HG03139 (cell line): ENCODE results near the gene ACD.
"Not testable (repeated sequence)": the region's sequence is repeated elsewhere in the genome, so short reads cannot be mapped to it uniquely, and the experiment has no call there.

Experiments
- ATAC-seq: cut with Tn5 transposase; IDR thresholded peaks from one replicate; pipeline ENCODE4 v1.9.1; 2021; ENCODE audit not compliant: unreplicated experiment

Gene ACD

DNA sequence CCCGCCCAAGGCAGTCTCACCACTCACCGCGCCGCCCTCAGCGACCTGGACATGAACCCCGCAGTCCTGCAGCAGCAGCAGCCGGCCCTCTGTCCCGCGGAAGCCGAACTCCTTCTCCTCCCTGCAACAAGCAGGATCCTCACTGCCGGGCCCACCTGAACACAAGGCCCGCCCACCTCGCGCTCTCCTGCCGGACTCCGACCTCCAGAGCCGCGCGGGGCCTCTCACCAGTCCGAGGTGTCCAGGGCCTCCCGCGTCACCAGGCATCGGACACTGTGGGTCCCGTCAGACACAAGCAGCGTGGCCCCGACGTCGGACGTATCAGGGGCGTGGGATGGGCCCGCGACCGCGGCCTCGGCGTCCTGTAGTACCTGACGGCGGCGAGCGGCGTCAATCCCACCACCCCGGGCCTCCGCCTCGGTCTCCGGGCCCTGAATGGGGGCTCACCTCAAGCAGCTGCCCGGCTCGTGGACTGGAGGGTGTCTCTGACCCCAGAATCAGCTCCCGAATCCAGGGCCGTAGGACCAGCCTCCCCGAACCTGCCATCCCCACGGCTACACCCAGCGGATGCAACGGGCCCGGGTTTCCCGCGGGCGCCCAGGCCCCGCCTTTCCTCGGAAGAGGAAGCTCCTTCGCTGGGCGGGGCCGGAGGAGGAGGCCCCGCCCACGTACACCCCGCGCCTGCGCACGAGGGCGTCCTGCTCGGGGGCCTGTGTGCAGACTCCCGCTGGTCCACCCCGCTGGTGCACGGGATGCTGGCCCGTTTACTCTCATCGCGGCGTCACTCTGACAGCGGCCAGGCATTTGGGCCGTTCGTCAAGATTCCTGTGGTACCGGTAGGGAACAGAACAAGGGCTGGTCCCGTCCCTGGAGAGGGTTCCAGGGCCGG, at the start of gene ACD:
ACD (minus strand) TSS at position 586 of the 889 bp plus-strand sequence; CDS start at position 546, 40 bp downstream.
- peak; percentile 38 for ATAC-seq

DNA sequence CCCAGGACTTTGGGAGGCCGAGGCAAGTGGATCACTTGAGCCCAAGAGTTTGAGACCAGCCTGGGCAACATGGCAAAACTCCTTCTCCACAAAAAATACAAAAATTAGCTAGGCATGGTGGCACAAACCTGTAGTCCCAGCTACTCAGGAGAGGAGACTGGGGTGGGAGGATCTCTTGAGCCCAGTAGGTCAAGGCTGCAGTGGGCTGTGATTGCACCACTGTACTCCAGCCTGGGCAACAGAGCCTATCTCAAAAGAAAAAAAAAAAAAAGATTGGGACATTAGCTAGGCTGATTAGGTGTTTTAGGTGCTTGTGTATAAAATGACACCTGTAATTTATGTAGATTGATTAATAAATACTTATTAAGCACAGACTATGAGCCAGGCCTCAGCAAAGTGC, 49.0 kb upstream of the ACD start:
- no peak for ATAC-seq

DNA sequence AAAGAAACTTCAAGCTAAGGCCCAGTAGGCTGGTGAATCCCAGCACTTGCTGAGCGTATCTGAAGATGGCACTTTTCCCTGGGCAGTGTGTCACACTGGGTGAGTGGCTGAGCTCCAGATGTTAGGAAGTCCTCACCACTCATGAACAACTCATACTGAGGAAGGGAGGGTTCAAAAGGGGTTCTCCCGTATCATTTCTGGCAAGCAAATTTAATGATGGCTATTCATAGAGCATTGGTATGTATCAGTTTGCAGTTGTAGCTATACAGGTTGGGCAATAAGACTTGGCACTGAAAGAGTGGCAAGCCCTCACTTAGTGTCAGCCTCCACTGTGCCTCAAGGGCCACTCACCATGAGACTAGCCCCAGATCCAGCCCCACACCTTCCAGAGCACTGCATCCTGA, 48.3 kb upstream of the ACD start:
- no peak for ATAC-seq

DNA sequence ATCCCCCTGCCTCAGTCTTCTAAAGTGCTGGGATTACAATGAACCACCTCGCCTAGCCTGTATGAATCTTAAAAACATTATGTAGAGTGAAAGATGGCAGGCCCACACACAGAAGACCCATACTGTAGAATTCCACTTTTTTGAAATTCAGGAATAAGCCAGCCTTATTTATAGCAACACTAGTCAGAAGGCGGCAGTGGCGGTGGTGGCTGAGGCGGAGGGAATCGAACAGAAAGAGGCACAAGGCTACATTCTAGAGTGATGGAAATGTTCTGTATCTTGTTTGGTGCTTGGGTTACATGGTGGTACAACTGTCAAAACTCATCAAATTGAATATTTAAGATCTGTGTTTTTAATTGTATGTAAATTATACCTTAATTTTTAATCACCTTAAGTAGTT, 47.7 kb upstream of the ACD start:
- ATAC-seq = no peak

DNA sequence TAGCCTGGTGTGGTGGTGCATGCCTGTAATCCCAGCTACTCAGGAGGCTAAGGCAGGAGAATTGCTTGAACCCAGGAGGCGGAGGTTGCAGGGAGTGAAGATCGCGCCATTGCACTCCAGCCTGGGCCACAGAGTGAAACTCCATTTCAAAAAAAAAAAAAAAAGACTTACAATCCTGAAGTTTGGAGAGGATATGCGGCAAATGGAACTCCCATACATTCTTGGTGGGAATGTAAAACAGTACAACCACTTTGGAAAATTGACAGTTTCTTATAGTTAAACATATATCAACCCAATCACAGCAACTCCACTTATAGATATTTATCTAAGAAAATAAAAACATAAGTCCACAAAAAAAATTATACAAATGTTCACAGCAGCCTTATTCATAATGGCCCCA, 47.1 kb upstream of the ACD start:
- no peak for ATAC-seq

DNA sequence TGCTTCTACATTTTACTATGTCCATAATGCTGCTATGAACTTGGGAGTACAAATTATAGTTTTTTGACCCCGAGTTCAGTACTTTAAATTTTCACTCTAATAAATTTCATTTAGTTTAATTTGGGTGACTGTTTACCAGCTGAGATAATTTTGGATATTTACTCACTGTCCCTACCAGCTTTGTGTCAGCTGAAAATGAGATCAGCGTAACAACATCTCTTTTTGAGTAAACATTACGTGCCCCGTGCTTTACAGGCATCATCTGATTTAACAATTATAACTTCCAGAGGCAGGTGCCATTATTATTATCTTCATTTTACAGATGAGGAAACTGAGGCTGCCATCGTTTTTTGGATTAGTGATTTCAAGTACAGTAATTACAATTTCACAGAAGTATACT, 44.0 kb upstream of the ACD start:
- no peak for ATAC-seq

DNA sequence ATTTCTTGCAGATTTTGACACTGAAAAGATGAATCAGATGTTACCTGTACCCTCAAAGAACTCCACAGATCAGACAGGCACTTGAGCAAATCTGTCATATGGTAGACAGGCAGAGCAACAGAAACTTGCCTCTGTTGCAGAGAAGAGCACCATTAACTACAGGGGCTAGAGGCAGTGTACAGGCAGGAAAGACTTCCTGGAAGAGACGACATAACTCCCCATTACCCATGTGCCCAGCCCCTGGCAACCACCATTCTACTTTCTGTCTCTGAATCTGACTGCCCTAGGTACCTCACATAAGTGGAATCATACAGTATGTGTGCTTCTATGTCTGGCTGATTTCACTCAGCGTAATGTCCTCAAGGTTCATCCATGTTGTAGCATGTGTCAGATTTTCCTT, 43.6 kb upstream of the ACD start:
- no peak for ATAC-seq

DNA sequence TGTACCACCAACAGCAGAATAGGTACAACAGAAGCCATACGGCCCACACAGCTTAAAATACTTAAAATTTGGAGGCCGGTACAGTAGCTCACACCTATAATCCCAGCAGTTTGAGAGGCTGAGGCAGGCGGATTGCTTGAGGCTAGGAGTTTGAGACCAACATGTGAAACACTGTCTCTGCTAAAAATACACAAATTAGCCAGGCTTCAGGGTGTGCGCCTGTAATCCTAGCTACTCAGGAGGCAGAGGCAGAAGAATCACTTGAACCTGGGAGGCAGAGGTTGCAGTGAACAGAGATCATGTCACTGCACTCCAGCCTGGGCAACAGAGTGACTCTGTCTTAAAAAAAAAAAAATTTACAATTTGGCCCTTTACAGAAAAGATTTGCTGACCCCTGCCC, 42.1 kb upstream of the ACD start:
- ATAC-seq = no peak

DNA sequence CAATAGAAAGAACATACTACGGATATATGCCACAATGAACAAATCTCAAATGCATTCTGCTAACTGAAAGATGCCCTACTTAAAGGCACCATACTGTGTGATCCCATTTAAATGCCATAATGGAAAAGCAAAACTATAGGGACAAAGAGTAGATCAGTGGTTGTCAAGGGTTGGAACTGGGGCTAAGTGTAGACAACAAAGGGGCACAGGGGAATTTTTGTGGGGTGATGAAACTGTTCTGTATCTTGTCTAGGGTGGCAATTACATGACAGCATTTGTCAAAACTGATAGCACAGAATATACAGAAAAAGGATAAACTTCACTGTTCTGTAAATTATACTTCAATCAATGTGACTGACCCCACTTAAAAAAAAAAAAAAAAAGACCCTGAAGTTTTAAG, 41.4 kb upstream of the ACD start:
- ATAC-seq = no peak

DNA sequence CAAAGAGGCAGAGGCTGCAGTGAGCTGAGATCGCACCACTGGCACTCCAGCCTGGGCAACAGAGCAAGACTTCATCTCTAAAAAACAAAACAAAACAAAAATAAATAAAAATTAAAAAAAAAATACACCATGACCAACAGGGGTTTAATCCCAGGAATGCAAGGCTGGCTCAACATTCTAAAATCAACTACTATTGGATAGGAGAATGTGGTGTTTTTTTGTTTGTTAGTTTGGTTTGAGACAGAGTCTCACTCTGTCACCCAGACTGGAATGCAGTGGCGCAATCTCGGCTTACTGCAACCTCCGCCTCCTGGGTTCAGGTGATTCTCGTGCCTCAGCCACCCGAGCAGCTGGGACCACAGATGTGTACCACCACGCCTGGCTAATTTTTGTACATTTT, 39.2 kb upstream of the ACD start:
- ATAC-seq = no peak

DNA sequence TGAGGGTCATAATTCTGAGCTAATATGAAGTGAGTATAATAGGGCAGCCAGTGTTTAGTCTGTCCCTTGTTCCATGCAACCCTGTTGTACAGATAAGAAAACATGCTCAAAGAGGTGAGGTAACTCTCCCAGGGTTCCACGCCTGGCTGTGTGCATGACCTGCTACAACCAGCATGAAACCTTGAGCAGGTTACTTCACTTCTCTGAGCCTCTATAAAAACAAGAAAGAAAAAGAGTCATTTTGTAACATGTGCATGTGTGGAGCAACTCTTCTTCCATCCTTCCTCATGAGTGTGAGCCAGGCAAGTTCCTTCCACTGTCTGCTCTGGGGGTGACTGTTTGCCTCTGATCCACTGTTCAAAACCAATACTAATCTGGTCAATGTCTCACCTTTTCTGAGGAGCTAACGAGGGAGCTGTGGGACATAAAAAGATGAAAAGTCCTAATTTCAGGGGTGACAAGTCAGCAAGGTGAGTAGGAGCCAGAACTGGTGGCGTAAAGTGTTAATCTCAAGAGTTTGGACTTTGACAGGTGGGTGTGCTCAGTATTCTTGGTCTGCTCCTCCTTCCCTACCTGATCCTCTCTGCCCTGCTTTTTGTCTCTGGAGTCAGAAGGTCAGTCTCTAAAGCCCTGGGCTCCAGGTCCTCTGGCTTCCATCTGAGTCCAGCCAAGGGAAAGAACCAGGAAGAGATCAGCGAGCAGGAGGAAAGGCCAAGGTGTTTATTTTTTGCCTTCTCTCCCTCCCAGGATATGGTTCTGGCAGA, 37.5 kb upstream of the ACD start:
- no peak for ATAC-seq

DNA sequence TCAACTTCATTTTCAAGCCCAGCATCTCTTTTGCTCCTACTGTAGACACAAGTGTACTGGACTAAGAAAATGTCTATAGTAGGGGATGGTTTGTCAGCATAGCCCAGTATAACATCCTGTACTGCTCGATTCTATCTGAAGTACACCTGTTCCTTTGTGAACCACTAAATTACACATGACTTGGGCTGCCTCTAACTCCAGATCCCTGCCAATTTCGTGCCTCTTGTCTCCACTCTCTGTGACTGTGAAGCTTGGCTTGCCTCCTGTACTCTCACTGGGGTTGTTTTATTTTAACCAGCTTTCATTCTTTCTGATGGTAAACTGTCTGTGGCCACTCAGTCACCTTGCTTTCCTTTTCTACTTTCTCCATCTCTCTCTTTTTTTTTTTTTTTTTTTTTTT, 34.6 kb upstream of the ACD start:
- ATAC-seq = no peak

DNA sequence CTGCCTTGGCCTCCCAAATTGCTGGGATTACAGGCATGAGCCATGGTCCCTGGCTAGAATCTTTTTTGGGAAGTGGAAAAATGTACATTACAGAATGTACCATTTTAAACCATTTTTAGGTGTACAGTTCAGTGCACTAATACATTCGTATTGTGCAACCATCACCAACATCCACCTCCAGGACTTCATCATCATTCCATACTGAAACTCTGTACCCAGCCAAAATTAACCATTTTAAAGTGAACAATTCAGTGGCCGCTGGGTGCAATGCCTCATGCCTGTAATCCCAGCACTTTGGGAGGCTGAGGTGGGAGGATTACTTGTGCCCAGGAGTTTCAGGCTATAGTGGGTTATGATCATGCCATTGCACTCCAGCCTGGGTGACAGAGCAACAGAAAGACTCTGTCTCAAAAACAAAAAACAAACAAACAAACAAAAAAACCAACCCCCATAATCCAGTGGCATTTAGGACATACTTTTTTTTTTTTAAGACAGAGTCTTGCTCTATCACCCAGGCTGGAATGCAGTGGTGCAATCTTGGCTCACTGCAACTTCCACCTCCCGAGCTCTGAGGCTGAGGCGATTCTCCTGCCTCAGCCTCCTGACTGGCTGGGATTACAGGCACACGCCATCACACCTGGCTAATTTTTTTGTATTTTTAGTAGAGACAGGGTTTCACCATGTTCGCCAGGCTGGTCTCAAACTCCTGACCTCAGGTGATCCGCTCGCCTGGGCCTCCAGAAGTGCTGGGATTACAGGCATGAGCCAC, 33.6 kb upstream of the ACD start:
- not testable (repeated sequence) for ATAC-seq

DNA sequence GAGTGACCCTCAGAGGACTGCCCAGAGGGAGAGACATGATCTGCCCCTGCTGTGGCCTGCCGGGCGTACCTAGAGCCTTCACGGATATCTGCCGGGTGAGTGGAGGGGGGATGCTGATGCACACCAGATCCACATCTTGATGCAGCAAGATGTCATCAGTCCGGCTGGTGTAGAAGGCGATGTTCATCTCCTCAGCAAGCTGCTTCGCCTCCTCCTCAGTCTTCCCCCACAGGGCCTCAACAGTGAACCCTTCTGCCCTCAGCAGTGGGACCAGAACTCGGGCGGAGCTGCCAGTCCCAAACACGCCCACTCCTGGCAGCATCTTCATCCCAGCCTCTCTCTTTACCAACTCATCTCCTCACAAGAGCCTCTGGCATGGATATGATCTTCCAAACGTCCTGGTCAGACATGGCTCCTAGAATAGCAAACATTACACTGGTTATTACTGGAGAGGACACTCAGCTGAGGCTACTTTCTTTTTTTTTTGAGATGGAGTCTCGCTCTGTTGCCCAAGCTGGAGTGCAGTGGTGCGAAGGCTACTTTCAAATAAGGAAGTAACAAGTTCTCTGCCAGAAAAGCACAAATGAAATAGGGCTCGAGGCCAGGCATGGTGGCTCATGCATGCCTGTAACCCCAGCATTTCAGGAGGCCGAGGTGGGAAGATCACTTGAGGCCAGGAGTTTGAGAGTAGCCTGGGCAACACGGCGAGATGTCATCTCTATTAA, 25.5 kb upstream of the ACD start:
- no peak for ATAC-seq

DNA sequence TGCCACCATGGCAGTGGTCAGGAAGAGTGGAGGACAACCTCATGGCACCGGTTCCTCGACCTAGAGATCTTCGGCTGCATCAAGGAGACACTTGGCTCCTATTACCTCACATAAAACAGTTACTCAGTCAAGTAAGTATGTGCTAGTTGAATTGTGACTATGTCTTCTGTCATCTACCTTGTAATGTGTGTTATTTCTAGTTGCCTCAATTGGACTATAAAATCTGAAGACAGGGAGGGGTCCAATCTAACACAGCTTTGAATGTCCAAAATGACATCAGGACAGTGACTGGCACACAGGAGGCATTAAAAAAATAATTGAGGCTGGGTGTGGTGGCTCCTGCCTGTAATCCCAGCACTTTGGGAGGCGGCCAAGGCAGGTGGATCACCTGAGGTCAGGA, 23.7 kb upstream of the ACD start:
- no peak for ATAC-seq

DNA sequence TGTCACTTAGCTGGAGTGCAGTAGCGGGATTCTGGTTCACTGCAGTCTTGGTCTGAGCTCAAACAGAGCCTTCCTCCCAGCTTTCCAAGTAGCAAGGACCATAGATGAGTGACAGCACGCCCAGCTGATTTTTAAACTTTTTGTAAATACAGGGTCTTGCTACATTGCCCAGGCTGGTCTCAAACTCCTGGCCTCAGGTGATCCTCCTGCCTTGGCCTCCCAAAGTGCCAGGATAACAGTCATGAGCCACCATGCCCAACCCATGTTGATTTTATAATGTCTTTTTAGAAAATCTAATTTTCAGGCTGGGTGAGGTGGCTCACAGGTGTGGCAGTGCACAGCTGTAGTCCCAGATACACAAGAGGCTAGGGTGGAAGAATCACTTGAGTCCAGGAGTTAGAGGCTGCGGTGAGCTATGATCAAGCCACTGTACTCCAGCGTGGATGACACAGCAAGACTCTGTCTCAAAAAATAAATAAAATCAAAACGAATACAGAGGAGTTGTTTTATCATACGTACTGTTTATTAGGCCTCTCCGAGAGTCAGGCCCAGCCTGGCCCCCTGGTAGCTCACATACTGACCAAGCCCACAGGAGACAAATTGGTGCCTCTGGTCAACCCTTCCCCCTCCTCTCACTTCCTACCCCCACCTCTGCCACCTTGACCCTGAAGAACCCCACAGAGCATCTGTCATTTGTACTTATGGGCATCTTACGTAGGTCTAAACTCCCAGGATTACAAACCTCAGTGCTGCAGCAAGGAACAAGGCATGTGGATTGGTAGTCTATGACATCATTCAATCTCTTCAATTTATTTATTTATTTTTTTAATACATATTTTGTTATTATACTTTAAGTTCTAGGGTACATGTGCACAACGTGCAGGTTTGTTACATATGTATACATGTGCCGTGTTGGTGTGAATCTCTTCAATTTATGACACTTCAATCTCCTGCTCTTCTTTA, 20.2 kb upstream of the ACD start:
- no peak for ATAC-seq

DNA sequence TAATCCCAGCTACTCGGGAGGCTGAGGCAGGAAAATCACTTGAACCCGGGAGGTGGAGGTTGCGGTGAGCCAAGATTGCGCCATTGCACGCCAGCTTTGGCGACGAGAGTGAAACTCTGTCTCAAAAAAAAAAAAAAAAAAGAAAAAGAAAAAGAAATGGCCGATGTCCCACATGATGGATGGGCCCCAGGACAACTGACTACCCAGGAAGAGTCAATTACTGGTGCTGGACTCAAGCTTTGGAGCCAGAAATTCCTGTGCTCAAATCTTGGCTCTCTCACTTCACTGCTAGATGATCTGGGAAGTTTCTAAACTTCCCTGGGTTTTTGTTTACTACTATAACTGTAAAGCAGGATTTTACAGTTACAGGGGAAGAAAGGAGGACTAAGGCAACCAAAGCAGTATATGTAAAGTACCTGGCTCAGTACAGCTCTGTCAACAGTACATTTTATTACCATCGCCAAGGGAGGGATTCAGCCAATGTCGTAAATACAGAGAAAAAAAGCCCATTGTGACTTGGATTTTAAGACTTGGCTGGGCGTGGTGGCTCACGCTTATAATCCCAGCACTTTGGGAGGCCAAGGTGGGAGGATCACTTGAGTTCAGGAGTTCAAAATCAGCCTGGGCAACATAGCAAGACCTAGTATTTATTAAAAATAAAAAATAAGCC, 18.4 kb upstream of the ACD start:
- ATAC-seq = no peak

DNA sequence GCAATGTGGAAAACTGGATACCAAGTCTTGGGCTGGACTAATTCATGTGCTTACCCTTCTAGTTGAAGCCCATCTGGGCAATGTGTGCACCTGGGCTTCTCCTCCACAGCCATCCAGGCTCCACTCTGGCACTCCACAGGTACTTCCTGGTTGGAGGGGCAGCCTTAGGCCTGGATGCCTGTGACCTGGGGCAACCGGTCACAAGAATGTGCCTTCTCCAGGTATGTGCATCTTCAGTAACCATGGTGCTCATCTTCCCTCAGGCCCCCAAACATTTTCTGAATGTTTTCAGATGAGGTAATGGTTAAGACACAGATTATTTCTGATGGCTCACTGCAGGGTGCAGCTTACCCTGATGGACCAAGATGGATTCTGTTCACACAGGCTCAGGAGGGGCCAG, 17.7 kb upstream of the ACD start:
- no peak for ATAC-seq

DNA sequence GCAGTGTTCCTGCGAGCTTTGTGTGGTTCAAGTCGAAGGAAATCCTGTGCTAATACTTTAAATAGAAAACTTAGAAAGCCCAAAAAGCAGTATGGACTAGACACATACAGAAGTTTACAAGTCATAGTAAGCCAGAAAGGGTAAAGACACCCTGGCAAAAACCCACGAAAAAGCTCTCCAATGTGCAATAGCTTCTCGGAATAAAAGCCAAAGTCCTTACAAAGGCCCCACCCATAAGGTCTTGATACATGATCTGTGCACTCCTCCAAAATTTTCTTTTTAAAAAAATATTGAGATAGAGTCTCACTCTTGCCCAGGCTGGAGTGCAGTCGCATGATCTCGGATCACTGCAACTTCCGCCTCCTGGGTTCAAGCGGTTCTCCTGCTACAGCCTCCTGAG, 16.9 kb upstream of the ACD start:
- ATAC-seq = no peak
